ENCODE results near the gene SNRPA. TPM values are rescaled to one million over a fixed set of nuclear protein-coding genes. Genes with fewer than 3 reads are reported as not detected.
"Not testable (repeated sequence)": the region's sequence is repeated elsewhere in the genome, so short reads cannot be mapped to it uniquely, and the experiment has no call there.

Gene SNRPA
- polyA plus RNA-seq, 12 donors = 50.0 to 117 (median 66.6) TPM; not detected in 1

DNA sequence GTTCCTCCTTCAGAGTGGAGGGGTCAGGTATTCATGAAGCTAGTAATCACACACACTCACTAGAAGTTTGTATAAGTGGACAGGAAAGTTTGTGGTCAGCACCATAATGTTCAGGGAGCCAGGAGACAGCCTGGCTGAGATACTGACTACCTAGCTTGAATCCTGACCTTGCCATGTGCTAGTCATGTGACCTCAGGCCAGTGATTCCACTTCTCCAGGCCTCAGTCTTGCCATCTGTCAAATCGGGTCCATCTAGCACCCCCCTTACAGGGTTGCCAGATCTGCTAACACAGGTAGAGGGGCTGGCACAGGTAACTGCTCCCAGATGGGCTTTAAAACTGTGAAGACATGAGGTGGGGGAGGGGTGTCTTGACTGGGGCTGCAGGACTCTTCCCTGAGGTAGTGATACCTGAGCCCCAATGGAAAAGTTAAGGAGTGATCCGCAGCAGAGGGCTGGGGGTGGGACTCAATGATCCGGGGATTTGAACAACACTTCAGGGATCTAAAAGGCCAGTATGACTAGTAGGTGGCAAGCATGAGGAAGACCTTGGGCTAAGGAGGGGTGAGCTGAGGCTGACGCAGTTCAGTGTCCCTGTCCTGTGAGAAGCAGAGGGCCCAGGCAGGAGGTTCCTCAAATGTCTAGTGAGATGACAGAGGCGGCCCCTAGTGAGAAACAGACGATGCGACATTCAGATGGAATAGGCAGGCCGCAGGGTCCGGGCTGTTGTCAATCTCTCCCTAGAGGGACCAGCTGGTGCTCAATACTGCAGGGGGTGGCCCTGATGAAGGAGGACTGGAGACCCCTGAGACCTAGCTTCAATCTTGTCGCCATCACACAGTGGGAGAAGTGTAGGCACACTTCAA is 9.2 kb upstream of the SNRPA start:
- DNase-seq = no peak

DNA sequence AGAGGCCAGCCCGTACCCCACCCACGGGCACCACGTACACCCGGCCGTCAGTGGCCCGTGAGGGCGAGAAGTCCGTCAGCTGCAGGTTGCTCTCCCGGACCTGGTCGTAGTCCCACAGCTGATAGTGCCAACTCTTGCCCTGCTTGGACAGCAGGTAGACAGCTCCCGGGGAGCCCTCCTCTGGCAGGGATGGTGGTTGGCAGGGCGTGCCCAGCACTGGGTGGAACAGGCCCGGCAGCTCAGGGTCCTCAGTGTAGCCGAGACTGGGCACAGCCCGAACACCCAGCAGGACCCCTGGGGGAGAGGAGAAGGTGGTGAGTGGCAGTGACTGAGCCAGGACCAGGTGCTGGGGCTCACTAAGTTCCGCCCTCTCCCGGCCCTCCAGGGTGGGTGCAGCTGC is 8.5 kb upstream of the SNRPA start:
- no peak for DNase-seq

DNA sequence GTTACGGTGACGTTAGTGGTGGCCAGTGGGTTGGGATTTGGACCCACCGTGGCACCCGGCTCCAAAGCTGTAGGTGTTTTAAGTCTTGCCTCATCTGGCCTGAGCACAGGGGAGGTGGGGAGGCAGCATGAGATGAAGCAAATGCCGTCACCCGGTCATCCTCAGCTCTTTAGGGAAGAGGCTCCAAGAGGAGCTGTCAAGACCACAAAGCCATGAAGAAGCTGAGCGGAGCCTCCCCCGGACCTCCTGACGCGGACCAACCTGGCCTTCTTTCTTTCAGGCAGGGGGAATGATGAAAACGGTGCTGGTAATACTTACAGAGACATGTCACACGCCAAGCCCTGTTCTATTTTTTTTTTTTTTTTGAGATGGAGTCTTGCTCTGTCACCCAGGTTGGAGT is 8.1 kb upstream of the SNRPA start:
- no peak for DNase-seq

DNA sequence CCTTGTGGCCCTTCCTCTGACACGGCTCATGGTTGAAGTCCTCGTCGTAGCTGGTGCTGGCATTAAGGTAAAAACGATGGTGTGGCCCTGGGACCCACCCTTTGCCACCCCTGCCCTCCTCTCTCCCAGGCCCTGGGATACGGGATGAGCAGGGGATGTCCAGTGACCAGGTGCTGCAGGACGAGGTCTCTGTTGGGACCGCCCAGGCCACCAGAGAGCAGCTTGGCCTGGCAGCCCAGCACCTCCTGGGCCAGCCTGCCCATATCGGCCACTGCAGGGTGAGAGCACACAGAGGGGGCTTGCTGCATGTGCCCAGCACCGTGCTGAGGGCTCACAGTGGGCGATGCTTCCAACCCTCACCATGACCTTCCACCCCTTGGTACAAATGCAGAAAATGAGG is 7.1 kb upstream of the SNRPA start:
- no peak for DNase-seq

DNA sequence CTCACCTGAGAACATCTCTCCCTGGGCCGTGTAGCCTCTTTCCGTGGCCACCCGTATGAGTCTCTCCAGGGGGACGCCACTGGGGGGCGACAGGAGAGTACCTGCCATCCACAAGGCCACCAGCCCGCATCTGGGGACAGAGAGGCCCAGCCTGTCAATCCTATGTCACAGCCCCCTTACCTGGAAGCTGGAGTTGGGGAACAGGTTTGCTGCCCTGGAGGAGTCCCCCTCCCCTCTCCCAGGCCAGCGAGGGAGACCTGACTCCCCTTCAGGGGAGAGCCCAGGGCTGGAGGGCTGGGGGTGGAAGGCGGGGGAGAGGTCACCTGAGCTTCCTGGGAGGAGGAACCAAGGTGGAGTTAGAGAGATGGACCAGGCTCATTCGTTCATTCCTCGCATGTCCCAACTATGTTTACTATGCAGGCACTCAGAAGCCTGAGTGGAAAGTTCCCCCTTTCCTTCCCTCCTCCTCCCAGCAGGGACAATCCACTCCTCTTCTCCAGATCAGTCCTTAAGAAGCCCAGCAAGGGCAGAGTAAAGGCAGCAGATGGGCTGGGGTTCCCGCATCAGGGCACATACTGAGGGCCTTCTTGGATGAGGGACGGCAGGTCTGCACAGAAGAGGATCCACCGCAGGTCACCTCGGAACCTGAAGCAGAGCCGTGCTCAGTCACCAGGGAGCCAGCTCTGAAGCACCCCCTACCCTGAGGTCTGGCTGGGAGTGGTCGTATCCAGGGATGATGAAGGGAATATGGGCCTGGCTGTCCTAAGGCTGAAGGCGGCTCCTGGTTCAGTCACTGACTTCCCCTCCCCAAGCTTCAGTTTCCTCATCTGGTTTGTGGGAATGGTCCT is 6.2 kb upstream of the SNRPA start:
- DNase-seq = no peak

DNA sequence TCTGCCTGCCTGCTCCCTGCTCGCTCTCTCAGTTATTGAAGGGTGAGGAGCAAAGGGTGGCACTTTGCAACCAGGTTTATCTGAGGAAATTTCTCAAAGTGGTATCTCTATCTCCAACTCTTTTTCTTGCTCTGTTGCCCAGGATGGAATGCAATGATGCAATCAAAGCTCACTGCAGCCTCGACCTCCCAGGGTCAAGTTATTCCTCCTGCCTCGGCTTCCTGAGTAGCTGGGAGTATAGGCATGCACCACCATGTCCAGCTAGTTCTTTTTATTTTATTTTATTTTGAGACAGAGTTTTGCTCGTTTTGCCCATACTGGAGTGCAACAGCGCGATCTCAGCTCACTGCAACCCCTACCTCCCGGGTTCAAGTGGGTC is 5.6 kb upstream of the SNRPA start:
- no peak for DNase-seq

DNA sequence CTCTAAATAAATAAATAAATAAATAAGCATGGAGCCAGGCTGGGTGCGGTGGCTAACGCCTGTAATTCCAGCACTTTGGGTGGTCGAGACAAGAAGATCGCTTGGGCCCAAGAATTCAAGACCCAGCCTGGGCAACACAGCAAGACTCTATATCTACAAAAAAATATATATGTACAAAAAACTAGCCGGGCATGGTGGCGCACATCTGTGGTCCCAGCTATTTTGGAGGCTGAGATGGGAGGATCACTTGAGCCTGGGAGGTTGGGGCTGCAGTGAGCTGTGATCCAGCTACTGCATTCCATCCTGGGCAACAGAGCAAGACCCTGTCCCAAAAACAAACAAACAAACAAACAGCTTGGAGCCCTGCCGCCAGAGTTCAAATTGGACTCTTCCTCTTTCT is 3.5 kb upstream of the SNRPA start:
- no peak for DNase-seq

DNA sequence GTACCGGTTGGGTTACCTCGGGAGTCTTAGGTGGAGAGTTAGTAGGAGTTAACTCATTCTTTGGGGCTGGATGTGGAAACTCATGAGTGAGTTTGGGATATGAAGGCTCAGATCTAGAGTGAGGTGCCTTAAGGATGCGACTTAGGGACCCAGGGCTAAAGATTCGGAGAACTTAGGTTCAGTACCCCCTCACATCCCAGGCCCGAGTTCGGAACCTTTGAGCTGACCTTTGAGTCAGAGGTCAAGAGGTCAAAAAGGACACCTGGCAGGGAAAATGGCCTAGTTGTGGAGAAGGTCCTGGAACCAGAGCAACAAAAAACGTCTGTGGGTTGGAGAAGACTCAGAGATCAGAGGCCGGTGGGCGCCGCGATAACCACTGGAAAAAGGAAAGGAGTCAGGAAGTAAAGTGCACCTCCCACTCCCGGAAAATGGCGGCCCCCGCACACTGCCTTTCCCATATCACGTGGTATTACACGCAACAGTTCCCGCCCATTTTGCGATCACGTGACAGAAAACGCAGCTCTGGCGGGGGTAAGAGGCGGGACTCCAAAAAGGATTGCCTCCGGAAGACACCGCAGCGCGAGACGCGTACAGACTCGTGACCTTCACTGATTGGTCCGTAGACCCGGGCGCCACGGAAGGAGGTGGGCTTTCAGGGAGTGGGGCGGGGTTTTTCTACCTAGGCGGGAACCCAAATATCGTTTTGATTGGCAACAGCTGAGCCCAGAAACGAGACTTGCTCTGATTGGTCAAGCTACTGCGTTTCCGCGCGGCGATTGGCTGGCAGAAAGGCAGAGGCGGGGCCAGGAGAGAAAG is 737 bp upstream of the SNRPA start, which contains the start of gene ACTMAP:
ACTMAP (minus strand) TSS at position 420 of the 816 bp plus-strand sequence. CDS start 674 bp downstream, outside the sequence.
- DNase-seq = peak; percentile 100

DNA sequence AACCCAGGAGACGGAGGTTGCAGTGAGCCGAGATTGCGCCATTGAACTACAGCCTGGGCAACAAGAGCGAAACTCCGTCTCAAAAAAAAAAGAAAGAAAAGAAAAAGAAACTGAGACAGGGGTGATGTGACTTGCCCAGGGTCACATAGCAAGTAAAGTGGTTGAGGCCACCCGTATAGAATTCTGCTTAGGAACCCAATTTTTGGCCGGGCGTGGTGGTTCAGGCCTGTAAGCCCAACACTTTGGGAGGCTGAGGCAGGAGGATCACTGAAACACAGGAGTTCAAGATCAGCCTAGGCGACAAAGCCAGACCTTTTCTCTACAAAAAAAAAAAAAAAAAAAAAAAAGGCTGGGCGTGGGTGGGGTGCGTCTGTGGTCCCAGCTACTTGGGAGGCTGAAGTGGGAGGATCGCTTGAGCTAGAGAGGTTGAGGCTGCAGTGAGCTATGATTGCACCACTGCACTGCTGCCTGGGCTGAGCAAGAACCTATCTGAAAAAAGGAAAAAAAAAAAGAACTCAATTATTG is 1.3 kb downstream of the SNRPA start:
- DNase-seq = no peak

DNA sequence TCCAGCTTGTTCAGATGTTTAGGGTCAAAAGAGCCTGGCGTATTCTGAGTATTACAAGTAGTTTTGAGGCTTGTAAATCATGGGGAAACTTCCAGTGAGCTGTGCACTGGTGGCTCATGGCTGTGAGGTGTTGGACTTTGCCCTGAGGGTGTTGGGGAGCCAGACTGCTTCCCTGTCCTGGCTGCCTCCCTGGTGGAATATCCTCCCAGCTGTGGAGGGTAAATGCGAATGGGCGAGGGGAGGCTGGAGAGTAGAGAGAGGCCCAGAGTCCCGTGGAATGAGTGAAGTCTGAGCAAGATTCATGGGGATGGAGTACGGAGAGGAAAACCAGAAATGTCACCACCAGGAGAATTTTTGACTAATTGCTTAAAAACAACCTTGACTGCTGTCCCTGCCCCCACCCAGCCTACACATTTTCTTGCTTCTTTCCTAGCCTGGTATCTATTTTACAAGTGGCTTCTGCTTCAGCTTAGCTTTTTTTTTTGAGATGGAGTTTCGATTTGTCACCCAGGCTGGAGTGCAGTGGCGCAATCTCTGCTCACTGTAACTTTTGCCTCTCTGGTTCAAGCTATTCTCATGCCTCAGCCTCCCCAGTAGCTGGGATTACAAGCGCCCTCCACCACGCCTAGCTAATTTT is 3.7 kb downstream of the SNRPA start:
- no peak for DNase-seq

DNA sequence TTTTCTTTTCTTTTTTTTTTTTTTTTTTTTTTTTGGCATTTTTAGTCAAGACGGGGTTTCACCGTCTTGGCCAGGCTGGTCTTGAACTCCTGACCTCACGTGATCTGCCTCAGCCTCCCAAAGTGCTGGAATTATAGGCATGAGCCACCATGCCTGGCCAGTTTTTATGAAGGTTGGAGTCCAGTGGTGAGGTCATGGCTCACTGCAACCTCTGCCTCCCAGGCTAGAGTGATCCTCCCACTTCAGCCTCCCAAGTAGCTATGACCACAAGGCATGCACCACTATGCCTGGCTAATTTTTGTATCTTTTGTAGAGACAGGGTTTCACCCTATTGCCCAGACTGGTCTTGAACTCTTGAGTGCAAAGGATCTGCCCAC is 4.2 kb downstream of the SNRPA start:
- no peak for DNase-seq

DNA sequence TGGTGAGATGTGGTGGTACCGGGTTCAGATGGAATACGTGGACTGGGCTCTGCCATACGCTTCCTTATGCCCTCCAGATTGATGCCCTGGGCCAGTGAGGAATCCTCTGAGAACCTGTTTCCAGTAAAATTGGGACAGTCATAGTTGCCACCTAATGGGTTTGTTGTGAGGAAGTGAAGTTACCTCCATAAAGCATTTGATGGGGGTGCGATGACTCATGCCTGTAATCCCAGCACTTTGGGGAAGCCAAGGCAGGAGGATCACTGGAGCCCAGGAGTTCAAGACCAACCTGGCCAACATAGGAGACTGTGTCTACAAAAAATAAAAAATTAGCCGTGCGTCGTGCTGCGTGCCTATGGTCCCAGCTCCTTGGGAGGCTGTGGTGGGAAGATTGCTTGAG is 4.8 kb downstream of the SNRPA start:
- DNase-seq = no peak

DNA sequence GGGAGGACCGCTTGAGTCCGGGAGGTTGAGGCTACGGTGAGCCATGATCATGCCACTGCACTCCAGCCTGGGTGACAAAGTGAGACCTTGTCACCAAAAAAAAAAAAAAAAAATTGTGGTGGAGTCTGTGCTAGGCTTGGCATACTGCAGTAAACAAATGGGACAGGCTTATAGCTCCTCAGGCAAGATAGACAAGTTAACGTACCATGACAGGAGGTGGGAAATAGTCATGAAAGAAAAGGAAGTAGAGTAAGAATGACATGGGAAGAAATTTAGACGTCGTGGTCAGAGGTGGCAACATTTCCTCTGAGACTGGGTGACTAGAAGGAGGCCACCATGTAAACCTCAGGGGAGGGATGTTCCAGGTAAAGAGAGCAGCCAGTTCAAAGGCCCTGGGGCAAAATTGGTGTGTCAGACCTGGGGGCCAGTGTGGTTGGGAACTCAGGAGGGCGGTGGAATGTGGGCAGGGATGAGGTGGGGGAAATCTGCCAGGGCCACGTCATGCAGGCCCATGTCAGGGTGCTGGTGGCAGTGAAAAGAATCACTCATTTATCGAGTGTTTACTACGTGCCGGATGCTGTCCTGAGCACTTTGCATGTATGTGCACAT is 5.6 kb downstream of the SNRPA start:
- no peak for DNase-seq

DNA sequence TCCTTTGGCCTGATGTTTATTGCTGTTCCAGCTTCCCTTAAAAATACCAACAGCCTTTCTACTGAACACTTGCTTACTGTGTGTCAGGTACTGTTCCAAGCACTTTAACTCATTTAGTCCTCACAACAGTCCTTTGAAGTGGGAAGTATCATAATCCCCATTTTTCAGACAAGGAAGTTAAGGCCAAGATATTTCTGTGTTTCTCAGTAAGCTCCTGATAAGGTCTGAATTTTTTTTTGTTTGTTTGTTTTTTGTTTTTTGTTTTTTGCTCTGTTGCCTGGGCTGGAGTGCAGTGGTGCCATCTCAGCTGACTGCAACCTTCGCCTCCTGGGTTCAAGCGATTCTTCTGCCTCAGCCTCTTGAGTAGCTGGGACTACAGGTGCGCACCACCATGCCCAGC is 7.5 kb downstream of the SNRPA start:
- no peak for DNase-seq

DNA sequence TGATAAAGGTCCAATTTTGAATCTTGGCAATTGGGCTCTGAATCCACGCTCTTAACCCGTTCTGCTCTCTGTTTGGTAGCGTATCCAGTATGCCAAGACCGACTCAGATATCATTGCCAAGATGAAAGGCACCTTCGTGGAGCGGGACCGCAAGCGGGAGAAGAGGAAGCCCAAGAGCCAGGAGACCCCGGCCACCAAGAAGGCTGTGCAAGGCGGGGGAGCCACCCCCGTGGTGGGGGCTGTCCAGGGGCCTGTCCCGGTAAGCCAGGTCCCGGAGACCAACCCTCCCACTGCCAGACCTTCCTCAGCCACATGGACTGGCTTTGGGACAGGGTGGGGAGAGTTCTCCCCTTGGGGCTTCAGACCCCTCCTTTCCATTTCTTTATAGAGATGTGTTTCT is 8.3 kb downstream of the SNRPA start:
- DNase-seq = no peak

DNA sequence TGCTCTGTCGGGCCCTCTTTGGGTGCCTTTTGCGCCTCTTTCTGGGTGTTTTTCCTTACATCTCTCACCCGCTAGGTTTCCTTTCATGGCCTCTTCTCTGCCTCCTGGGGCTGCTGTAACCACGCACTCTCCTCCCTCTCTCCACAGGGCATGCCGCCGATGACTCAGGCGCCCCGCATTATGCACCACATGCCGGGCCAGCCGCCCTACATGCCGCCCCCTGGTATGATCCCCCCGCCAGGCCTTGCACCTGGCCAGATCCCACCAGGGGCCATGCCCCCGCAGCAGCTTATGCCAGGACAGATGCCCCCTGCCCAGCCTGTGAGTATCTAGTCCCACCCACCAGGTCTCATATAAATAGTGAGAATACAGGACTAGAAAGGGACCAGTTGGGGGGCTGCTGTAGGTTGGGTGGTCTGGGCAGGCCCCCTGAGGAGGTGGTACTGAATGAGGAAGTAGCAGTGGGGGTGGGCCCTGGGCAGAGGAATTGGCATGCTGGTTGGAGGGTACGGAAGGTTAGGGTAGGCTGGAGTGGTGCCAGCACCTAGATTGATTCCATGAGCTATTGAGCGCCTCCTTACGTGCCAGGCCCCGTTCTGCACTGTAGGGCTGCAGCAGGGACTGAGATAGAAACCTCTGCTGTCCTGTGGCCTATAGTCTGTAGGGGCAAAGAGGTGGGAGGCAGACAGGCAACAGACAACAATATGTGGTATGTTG is 11.9 kb downstream of the SNRPA start:
- no peak for DNase-seq

DNA sequence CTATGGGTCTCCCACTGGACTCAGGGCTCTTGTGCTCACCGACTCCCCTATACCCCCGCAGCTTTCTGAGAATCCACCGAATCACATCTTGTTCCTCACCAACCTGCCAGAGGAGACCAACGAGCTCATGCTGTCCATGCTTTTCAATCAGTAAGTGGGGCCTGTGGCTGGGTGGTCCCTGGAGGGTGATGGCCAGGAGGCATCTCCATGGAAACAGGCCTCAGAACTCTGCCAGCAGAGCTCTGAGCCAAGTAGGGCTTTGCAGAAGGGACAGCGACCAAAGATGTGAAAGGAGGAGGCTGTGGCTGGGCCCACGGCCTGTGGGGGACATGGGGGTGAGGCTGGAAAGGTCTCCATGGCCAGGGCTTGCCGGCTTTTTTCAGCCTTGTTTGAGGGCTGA is 12.5 kb downstream of the SNRPA start:
- DNase-seq = no peak

DNA sequence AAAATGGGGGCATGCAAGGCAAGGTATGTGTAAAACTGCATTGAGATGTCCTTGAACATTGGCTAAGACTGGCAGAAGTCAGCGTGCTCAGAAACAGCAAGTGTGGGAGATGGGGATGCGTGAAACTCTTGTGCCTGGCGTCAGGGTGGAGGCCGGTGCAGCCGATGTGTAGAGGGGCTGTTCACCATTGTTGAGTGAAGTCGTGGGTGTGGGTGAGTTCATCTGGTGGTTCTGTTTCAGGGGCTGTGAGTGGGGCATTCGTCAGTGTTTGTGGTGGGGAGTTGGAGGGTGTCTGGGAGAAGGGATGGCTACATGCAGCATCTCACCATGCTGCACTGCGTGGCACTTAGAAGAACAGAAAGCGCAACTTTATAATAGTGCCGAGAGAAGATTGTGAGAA is 13.0 kb downstream of the SNRPA start:
- no peak for DNase-seq

DNA sequence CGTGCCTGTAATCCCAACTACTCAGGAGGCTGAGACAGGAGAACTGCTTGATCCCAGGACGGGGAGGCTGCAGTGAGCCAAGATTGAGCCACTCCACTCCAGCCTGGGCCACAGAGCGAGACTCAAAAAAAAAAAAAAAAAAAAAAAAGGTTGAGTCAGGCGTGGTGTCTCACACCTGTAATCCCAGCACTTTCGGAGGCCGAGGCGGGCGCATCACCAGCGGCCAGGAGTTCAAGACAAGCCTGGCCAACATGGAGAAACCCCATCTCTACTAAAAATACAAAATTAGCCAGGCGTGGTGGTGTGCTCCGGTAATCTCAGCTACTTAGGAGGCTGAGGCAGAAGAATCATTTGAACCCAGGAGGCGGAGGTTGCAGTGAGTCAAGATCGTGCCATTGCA is 15.4 kb downstream of the SNRPA start:
- DNase-seq = not testable (repeated sequence)

DNA sequence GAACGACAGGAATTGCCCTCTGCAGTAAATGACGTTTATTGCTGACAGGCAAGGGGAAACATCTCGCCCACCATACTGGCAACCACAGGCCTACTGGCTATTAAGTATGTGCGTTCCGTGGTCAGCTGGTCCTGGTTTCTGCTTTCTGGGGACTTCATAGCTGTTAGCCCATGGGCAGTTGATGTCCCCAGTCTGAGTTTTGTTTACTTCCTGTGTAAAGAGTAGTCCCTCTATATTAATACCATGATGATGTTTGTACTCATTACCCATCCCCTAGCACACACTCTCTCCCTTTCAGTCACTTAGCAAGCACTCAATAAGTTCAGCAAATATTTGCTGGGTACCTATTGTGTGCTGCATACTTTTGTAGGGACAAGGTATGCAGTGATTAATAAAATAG is 17.9 kb downstream of the SNRPA start:
- no peak for DNase-seq

All from muscle of arm (tissue), 12 donors.